ENCODE measurements around the gene ZDHHC19.
"Not testable (repeated sequence)": the region's sequence is repeated elsewhere in the genome, so short reads cannot be mapped to it uniquely, and the experiment has no call there.

Gene ZDHHC19

GRCh38 chr3:196210673-196211556 is at the start of gene ZDHHC19:
Gene ZDHHC19, minus strand, starts transcription at chr3:196211400. Its CDS starts 85 bp downstream, at chr3:196211315.
- DNase-seq, result no peak

GRCh38 chr3:196260784-196261183 is 49.6 kb upstream of the ZDHHC19 start:
- no peak for DNase-seq

- no peak for DNase-seq
Observed at GRCh38 chr3:196255776-196256175, 44.6 kb upstream of the ZDHHC19 start.

GRCh38 chr3:196254376-196255283 is 43.4 kb upstream of the ZDHHC19 start:
- DNase-seq, result no peak

- no peak for DNase-seq
Observed at GRCh38 chr3:196251918-196252317, 40.7 kb upstream of the ZDHHC19 start.

- DNase-seq, result peak; percentile 45
Observed at GRCh38 chr3:196246612-196247308, 35.6 kb upstream of the ZDHHC19 start.

GRCh38 chr3:196244166-196244565 is 33.0 kb upstream of the ZDHHC19 start:
- DNase-seq, result not testable (repeated sequence)

GRCh38 chr3:196241704-196242103 is 30.5 kb upstream of the ZDHHC19 start:
- DNase-seq, result no peak

- no peak for DNase-seq
Observed at GRCh38 chr3:196240424-196240823, 29.2 kb upstream of the ZDHHC19 start.

GRCh38 chr3:196238612-196239560 is 27.7 kb upstream of the ZDHHC19 start:
- DNase-seq, result no peak

GRCh38 chr3:196237203-196237602 is 26.0 kb upstream of the ZDHHC19 start:
- DNase-seq, result no peak

GRCh38 chr3:196236223-196236622 is 25.0 kb upstream of the ZDHHC19 start:
- no peak for DNase-seq

- DNase-seq, result no peak
Observed at GRCh38 chr3:196235452-196236122, 24.4 kb upstream of the ZDHHC19 start.

- DNase-seq, result no peak
Observed at GRCh38 chr3:196232882-196233251, 21.7 kb upstream of the ZDHHC19 start.

GRCh38 chr3:196232154-196232881 is 21.1 kb upstream of the ZDHHC19 start:
- DNase-seq, result no peak

- DNase-seq, result no peak
Observed at GRCh38 chr3:196227629-196228493, 16.7 kb upstream of the ZDHHC19 start.

- no peak for DNase-seq
Observed at GRCh38 chr3:196227121-196227561, 15.9 kb upstream of the ZDHHC19 start.

- DNase-seq, result no peak
Observed at GRCh38 chr3:196225763-196226364, 14.7 kb upstream of the ZDHHC19 start.

GRCh38 chr3:196225086-196225485 is 13.9 kb upstream of the ZDHHC19 start:
- no peak for DNase-seq
